K562 (cell line): ENCODE data around the gene TMIGD3. TPM values are rescaled to one million over a fixed set of nuclear protein-coding genes. Genes with fewer than 3 reads are reported as not detected.

Experiments used
- C11orf30 ChIP-seq: fragments of 450-650 bp; IDR thresholded peaks from 2 replicates; pipeline ENCODE4 v1.6.1; 2016; ENCODE audit warnings: low read depth, mild to moderate bottlenecking
- GABPA ChIP-seq: fragments of 200-800 bp; sonication (Bioruptor generic); conservative IDR thresholded peaks from 2 replicates; pipeline ENCODE4 v1.6.1; 2016; ENCODE audit warnings: low read depth, missing genetic modification characterization, missing compliant biosample characterization
- KLF6 ChIP-seq: fragments of 250-450 bp; sonication (Bioruptor Pico); IDR thresholded peaks from 2 replicates; pipeline ENCODE4 v1.4.0; 2020; ENCODE audit warnings: mild to moderate bottlenecking, moderate library complexity, borderline replicate concordance
- POLR2A ChIP-seq: fragments of 450-650 bp; conservative IDR thresholded peaks from 2 replicates; pipeline ENCODE4 v1.6.1; 2016
- POLR2AphosphoS2 ChIP-seq: IDR thresholded peaks from 2 replicates; pipeline ENCODE4 v1.6.1; 2012; ENCODE audit warnings: low read length, improper control_type of control experiment
- RBBP5 ChIP-seq: fragments of 200-600 bp; sonication (generic); IDR thresholded peaks from 2 replicates; pipeline ENCODE4 v1.6.1; 2012; ENCODE audit warnings: borderline replicate concordance, mild to moderate bottlenecking, low read length, control low read depth, inconsistent platforms; ENCODE audit not compliant: insufficient read depth, poor library complexity, severe bottlenecking
- RCOR1 ChIP-seq, 2 experiments: IDR thresholded peaks; 2 replicates each; pipeline ENCODE4 v1.6.1; 2012; ENCODE audit warnings: low read depth in 2 of 2, low read length in 2 of 2, borderline replicate concordance in 1 of 2, improper control_type of control experiment in 1 of 2
- SETDB1 ChIP-seq: IDR thresholded peaks from one replicate; pipeline ENCODE4 v1.6.1; 2012; ENCODE audit warnings: low read length, control low read depth, inconsistent platforms
- SRSF9 ChIP-seq: fragments of 200-400 bp; formaldehyde crosslinking; IDR thresholded peaks from 2 replicates; pipeline ENCODE4 v1.6.1; 2017; ENCODE audit warnings: low read depth, low read length, borderline replicate concordance
- TAF7 ChIP-seq: fragments of 450-650 bp; IDR thresholded peaks from 2 replicates; pipeline ENCODE4 v1.6.1; 2016; ENCODE audit warnings: missing genetic modification characterization, missing compliant biosample characterization
- TRIM28 ChIP-seq: fragments of 450-650 bp; IDR thresholded peaks from 2 replicates; pipeline ENCODE4 v1.6.1; 2017
- ZNF175 ChIP-seq: fragments of 200-800 bp; sonication (Bioruptor generic); IDR thresholded peaks from 2 replicates; pipeline ENCODE4 v1.6.1; 2016; ENCODE audit warnings: low read depth, mild to moderate bottlenecking, missing genetic modification characterization, missing compliant biosample characterization
- ZNF318 ChIP-seq, 2 experiments: fragments of 450-650 bp; IDR thresholded peaks; 2 replicates each; pipeline ENCODE4 v1.6.1; 2016; ENCODE audit warnings: mild to moderate bottlenecking in 2 of 2, borderline replicate concordance in 1 of 2, low read depth in 1 of 2, moderate library complexity in 1 of 2
- polyA plus RNA-seq, 8 experiments: library from polyadenylated mRNA; depleted of rRNA in 4 of 8; stranded (reverse) in 5 of 8; unstranded in 3 of 8; fragments of >200 nt; fragmentation: Nextera tagmentation in 2 of 8; fragmentation: Illumina TruSeq in 1 of 8; extraction: Ambion mirVana in 2 of 8; extraction: Trizol in 1 of 8; gene quantifications; 2 replicates each; pipeline versions ENCODE4 v1.2.1 to v1.2.3, GENCODE V29; 2011 to 2014; ENCODE audit warnings: inconsistent platforms in 1 of 8, missing spikeins in 1 of 8
- total RNA-seq, 7 experiments: library from RNA; depleted of rRNA in 6 of 7; stranded (reverse); fragments of >200 nt in 6 of 7; fragmentation: Illumina TruSeq in 2 of 7; extraction: Trizol in 2 of 7; gene quantifications; 2 replicates each; pipeline versions ENCODE4 v1.2.1 to v1.2.3, GENCODE V29; 2011 to 2021; ENCODE audit warnings: low replicate concordance in 1 of 7
- TF ChIP-seq, protein P1 (sequence below): fragments of 150-350 bp; conservative IDR thresholded peaks from 2 replicates; pipeline ENCODE4 v1.6.1; 2014; ENCODE audit warnings: low read length
- TF ChIP-seq, protein P2 (sequence below): fragments of 450-650 bp; IDR thresholded peaks from 2 replicates; pipeline ENCODE4 v1.6.1; 2016

The TMIGD3 gene
- total and polyA plus RNA-seq, 9 of the 15 experiments (the other 6 are each of a cell fraction or from before 2014, with no cell fraction given), result 0.11 to 0.13 (median 0.11) TPM; not detected in 6

GRCh38 chr1:111448918-111449702 lies 54.3 kb downstream of the TMIGD3 start, which contains the start of the genes ATP5PB and WDR77 (continued):
- TF ChIP-seq GABPA (tag), result peak; percentile 57
- TF ChIP-seq RCOR1 (IDR thresholded peaks at IDR 0.05; ENCODE audit: borderline replicate concordance in 1 of 2, low read depth in 2 of 2, low read length in 2 of 2), result 0 out of 4 replicates have a peak, but pooled peaks of 1 of the 2 experiments have one; percentile 45
- TF ChIP-seq, protein P1, sequence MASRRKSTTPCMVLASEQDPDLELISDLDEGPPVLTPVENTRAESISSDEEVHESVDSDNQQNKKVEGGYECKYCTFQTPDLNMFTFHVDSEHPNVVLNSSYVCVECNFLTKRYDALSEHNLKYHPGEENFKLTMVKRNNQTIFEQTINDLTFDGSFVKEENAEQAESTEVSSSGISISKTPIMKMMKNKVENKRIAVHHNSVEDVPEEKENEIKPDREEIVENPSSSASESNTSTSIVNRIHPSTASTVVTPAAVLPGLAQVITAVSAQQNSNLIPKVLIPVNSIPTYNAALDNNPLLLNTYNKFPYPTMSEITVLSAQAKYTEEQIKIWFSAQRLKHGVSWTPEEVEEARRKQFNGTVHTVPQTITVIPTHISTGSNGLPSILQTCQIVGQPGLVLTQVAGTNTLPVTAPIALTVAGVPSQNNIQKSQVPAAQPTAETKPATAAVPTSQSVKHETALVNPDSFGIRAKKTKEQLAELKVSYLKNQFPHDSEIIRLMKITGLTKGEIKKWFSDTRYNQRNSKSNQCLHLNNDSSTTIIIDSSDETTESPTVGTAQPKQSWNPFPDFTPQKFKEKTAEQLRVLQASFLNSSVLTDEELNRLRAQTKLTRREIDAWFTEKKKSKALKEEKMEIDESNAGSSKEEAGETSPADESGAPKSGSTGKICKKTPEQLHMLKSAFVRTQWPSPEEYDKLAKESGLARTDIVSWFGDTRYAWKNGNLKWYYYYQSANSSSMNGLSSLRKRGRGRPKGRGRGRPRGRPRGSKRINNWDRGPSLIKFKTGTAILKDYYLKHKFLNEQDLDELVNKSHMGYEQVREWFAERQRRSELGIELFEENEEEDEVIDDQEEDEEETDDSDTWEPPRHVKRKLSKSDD, result peak; percentile 82
- TF ChIP-seq SRSF9, result no peak
- TF ChIP-seq KLF6, result peak; percentile 30
- peak; percentile 96 for TF ChIP-seq POLR2A
- no peak for TF ChIP-seq ZNF175 (CRISPR knock-in tag)
- TF ChIP-seq TRIM28, result no peak
- TF ChIP-seq TAF7, result peak; percentile 91
- 0 out of 2 replicates have a peak, but pooled peaks have one; percentile 46 for TF ChIP-seq POLR2AphosphoS2
- TF ChIP-seq, protein P2, sequence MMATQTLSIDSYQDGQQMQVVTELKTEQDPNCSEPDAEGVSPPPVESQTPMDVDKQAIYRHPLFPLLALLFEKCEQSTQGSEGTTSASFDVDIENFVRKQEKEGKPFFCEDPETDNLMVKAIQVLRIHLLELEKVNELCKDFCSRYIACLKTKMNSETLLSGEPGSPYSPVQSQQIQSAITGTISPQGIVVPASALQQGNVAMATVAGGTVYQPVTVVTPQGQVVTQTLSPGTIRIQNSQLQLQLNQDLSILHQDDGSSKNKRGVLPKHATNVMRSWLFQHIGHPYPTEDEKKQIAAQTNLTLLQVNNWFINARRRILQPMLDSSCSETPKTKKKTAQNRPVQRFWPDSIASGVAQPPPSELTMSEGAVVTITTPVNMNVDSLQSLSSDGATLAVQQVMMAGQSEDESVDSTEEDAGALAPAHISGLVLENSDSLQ, result peak; percentile 74
- TF ChIP-seq C11orf30, result peak; percentile 74
- TF ChIP-seq ZNF318 (IDR thresholded peaks at IDR 0.05; ENCODE audit: borderline replicate concordance in 1 of 2, low read depth in 1 of 2), result no peak
- no peak for TF ChIP-seq SETDB1
- peak; percentile 82 for TF ChIP-seq RBBP5
